Neural progenitor cell (in vitro differentiated cells): ENCODE measurements around the gene DPM1. TPM values are rescaled to one million over a fixed set of nuclear protein-coding genes. Genes with fewer than 3 reads are reported as not detected.

ENCODE experiments used
- DNase-seq: peaks from one replicate; pipeline ENCODE4 v3.0.0-alpha.2; 2016; ENCODE audit warnings: low spot score
- H2AFZ ChIP-seq: fragments of 200-600 bp; sonication (generic); replicated peaks from 2 replicates; pipeline ENCODE4 v1.6.1; 2016; ENCODE audit warnings: antibody characterized with exemption
- H3F3A ChIP-seq: fragments of 200-600 bp; sonication (generic); 2 replicates; pipeline ENCODE4 v1.6.1; 2016; ENCODE audit warnings: antibody characterized with exemption, low read depth
- H3K27ac ChIP-seq: fragments of 200-600 bp; sonication (generic); 2 replicates; pipeline ENCODE4 v1.5.1; 2016; ENCODE audit warnings: mild to moderate bottlenecking
- H3K27me3 ChIP-seq: fragments of 200-600 bp; sonication (generic); 2 replicates; pipeline ENCODE4 v1.6.1; 2016; ENCODE audit warnings: mild to moderate bottlenecking, moderate library complexity
- H3K36me3 ChIP-seq: fragments of 200-600 bp; sonication (generic); 2 replicates; pipeline ENCODE4 v1.5.1; 2016
- H3K4me1 ChIP-seq: fragments of 200-600 bp; sonication (generic); 2 replicates; pipeline ENCODE4 v1.6.1; 2016; ENCODE audit warnings: mixed run types
- H3K4me2 ChIP-seq: fragments of 200-600 bp; sonication (generic); 2 replicates; pipeline ENCODE4 v1.6.1; 2016
- H3K4me3 ChIP-seq: fragments of 200-600 bp; sonication (generic); 2 replicates; pipeline ENCODE4 v1.5.1; 2016
- H3K79me2 ChIP-seq: fragments of 200-600 bp; sonication (generic); 2 replicates; pipeline ENCODE4 v1.6.1; 2016; ENCODE audit warnings: low read depth
- H3K9ac ChIP-seq: fragments of 200-600 bp; sonication (generic); 2 replicates; pipeline ENCODE4 v1.6.1; 2016
- H3K9me3 ChIP-seq: fragments of 200-600 bp; sonication (generic); 2 replicates; pipeline ENCODE4 v1.5.1; 2016; ENCODE audit warnings: low read depth
- H4K20me1 ChIP-seq: fragments of 200-600 bp; sonication (generic); 2 replicates; pipeline ENCODE4 v1.6.1; 2016; ENCODE audit warnings: low read depth
- H3K27ac Mint-ChIP-seq: 3 replicates; pipeline ENCODE4 v1.8.0; 2021; ENCODE audit warnings: mixed read lengths
- H3K27me3 Mint-ChIP-seq: 2 replicates; pipeline ENCODE4 v1.8.0; 2022; ENCODE audit warnings: low read depth, mild to moderate bottlenecking, inconsistent platforms, moderate library complexity, mixed read lengths; ENCODE audit not compliant: insufficient read depth
- H3K36me3 Mint-ChIP-seq: 3 replicates; pipeline ENCODE4 v1.8.0; 2021; ENCODE audit warnings: mixed read lengths
- H3K4me1 Mint-ChIP-seq: 3 replicates; pipeline ENCODE4 v1.8.0; 2021; ENCODE audit warnings: mixed read lengths
- H3K4me3 Mint-ChIP-seq: 3 replicates; pipeline ENCODE4 v1.8.0; 2021; ENCODE audit warnings: mild to moderate bottlenecking, moderate library complexity, mixed read lengths
- H3K9me3 Mint-ChIP-seq: 3 replicates; pipeline ENCODE4 v1.8.0; 2020; ENCODE audit warnings: mixed read lengths
- CTCF ChIP-seq: fragments of 200-600 bp; sonication (generic); IDR thresholded peaks from 2 replicates; pipeline ENCODE4 v1.5.1; 2017; ENCODE audit warnings: antibody characterized with exemption, mild to moderate bottlenecking
- EZH2 ChIP-seq: fragments of 200-600 bp; sonication (generic); IDR thresholded peaks from 2 replicates; pipeline ENCODE4 v1.6.1; 2017; ENCODE audit warnings: antibody characterized with exemption, mild to moderate bottlenecking, moderate library complexity
- EZH2phosphoT487 ChIP-seq: fragments of 200-600 bp; sonication (generic); IDR thresholded peaks from 2 replicates; pipeline ENCODE4 v1.6.1; 2017; ENCODE audit warnings: antibody characterized with exemption
- total RNA-seq: library from RNA; depleted of rRNA; stranded (reverse); fragments of >200 nt; gene quantifications from 2 replicates; pipeline ENCODE4 v1.2.3, GENCODE V29; 2015; ENCODE audit warnings: low replicate concordance

The DPM1 gene
- total RNA-seq, 1 donor from 2014 or later: 173 TPM

- peaks cover 16% of the 10 kb centered on the region for H3K36me3 ChIP-seq
- H3K4me1 ChIP-seq: peaks cover 33% of the 10 kb centered on the region
- peaks cover 38% of the 10 kb centered on the region for H3K4me1 Mint-ChIP-seq
- H3K36me3 Mint-ChIP-seq: peaks cover 14% of the 10 kb centered on the region
- H3K4me2 ChIP-seq: no peak overlapping the region
- H2AFZ ChIP-seq: no peak overlapping the region
- no peak overlapping the region for H3K27ac Mint-ChIP-seq
- no peaks in the 10 kb centered on the region for H3K9me3 ChIP-seq
- no peaks in the 10 kb centered on the region for H3K9me3 Mint-ChIP-seq
- TF ChIP-seq EZH2phosphoT487 (no peak), EZH2 (no peak), CTCF (no peak)
- no peak overlapping the region for H3K4me3 ChIP-seq
- no peak overlapping the region for H3K27ac ChIP-seq
- H3K27me3 ChIP-seq: no peaks in the 10 kb centered on the region
- no peak overlapping the region for H3K9ac ChIP-seq
- peaks cover 36% of the 10 kb centered on the region for H3F3A ChIP-seq
- H4K20me1 ChIP-seq: peaks cover 100% of the 10 kb centered on the region
- DNase-seq: no peak
- H3K4me3 Mint-ChIP-seq: no peak overlapping the region
- peaks cover 100% of the 10 kb centered on the region for H3K79me2 ChIP-seq
- peaks cover 3% of the 10 kb centered on the region for H3K27me3 Mint-ChIP-seq
Observed at GRCh38 chr20:50913690-50914375, 44.5 kb downstream of the DPM1 start.

DNA sequence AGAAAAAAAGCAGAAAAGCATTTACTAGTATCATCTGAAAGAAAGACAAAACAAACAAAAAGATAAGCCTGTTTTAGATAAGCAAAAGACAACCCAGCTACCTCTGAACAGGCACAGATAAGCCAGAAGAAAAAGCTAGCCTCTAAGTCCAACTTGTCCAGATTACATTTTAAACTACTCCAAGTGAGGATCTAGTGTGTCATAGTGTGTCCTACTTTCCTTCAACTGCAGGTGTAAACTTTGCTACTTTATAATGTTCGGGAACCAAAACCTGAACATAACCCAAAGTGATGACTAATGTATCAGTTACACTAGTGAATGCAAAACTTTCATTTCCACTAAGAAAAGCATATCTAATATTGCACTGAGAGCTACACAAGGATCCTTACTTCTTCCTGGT, 46.6 kb downstream of the DPM1 start:
- Histone ChIP-seq H3K4me1 (peaks cover 13% of the 10 kb centered on the region), H3K27ac (no peak overlapping the region), H3K9me3 (no peaks in the 10 kb centered on the region), H3K36me3 (peaks cover 10% of the 10 kb centered on the region), H2AFZ (no peak overlapping the region), H3K9ac (no peak overlapping the region), H3K27me3 (no peaks in the 10 kb centered on the region), H3K4me2 (no peak overlapping the region), H3K4me3 (no peak overlapping the region), H4K20me1 (peaks cover 100% of the 10 kb centered on the region), H3F3A (peaks cover 27% of the 10 kb centered on the region), H3K79me2 (peaks cover 100% of the 10 kb centered on the region)
- no peak for TF ChIP-seq EZH2
- TF ChIP-seq CTCF: no peak
- TF ChIP-seq EZH2phosphoT487: no peak
- Mint-ChIP-seq H3K9me3 (no peaks in the 10 kb centered on the region), H3K4me1 (peaks cover 27% of the 10 kb centered on the region), H3K36me3 (peaks cover 18% of the 10 kb centered on the region), H3K27me3 (peaks cover 3% of the 10 kb centered on the region), H3K4me3 (no peak overlapping the region), H3K27ac (no peak overlapping the region)
- DNase-seq: no peak

DNA sequence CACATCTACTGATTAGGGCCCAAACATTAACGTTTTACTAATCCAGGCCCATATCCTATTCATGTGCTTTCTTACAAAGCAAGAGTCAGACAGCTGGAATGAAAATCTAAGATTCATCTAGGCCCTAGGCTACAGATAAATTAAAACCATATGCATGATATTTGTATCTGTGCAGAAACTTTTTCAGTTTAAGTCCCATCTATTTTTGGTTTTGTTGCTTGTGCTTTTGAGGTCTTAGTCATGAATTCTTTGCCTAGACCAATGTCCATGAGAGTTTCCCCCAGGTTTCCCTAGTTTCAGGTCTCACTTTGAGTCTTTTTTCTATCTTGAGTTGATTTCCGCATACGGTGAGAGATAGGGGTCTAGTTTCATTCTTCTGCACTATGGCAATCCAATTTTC, 47.3 kb downstream of the DPM1 start:
- peaks cover 29% of the 10 kb centered on the region for H3F3A ChIP-seq
- peaks cover 3% of the 10 kb centered on the region for H3K27me3 Mint-ChIP-seq
- H3K27ac Mint-ChIP-seq: no peak overlapping the region
- no peak overlapping the region for H3K4me3 ChIP-seq
- H3K4me2 ChIP-seq: no peak overlapping the region
- no peak overlapping the region for H2AFZ ChIP-seq
- H3K27ac ChIP-seq: no peak overlapping the region
- H3K4me3 Mint-ChIP-seq: no peak overlapping the region
- peaks cover 10% of the 10 kb centered on the region for H3K36me3 ChIP-seq
- peaks cover 23% of the 10 kb centered on the region for H3K4me1 Mint-ChIP-seq
- peaks cover 18% of the 10 kb centered on the region for H3K36me3 Mint-ChIP-seq
- peaks cover 100% of the 10 kb centered on the region for H4K20me1 ChIP-seq
- DNase-seq: no peak
- no peak for TF ChIP-seq EZH2
- no peak for TF ChIP-seq EZH2phosphoT487
- TF ChIP-seq CTCF: no peak
- no peaks in the 10 kb centered on the region for H3K9me3 ChIP-seq
- H3K9ac ChIP-seq: no peak overlapping the region
- H3K4me1 ChIP-seq: peaks cover 6% of the 10 kb centered on the region
- no peaks in the 10 kb centered on the region for H3K27me3 ChIP-seq
- H3K79me2 ChIP-seq: peaks cover 100% of the 10 kb centered on the region
- H3K9me3 Mint-ChIP-seq: no peaks in the 10 kb centered on the region
